ENCODE data around the gene LBHD2.

LBHD2 gene

DNA sequence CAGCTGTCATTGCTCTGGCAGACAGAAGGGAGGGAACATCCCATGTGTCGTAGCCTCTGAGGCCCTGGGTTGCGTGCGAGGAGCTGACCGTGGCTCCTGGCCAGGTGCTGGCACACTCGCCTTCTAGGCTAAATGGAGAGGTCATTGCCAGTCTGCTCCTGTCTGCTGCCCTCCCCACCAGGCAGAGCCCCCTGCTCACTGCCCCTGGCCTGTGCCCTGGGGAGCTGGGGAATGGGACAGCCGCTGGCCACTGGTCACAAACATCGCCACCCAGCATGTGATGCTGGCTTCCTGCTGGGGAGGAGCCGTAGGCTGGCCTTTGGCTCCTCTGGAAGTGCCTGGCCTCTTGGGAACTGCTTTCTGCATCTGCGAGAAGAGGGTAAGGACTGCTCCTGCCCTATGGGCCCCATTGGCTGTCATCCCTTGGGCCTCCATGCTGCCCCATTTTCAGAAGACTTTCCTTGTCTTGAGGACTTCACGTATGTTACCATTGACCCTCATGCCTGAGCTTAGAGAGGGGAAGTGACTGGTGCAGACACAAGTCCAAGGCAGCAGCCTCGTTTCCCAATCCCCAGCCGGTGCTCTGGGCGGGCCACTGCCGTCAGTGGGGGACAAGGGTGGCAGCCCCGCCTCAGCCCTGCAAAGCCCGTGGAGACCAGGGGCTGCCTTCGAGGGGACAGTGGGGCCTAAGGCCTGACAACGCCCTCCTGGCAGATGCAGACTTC, 37.3 kb downstream of the LBHD2 start:
- DNase-seq, result no peak

DNA sequence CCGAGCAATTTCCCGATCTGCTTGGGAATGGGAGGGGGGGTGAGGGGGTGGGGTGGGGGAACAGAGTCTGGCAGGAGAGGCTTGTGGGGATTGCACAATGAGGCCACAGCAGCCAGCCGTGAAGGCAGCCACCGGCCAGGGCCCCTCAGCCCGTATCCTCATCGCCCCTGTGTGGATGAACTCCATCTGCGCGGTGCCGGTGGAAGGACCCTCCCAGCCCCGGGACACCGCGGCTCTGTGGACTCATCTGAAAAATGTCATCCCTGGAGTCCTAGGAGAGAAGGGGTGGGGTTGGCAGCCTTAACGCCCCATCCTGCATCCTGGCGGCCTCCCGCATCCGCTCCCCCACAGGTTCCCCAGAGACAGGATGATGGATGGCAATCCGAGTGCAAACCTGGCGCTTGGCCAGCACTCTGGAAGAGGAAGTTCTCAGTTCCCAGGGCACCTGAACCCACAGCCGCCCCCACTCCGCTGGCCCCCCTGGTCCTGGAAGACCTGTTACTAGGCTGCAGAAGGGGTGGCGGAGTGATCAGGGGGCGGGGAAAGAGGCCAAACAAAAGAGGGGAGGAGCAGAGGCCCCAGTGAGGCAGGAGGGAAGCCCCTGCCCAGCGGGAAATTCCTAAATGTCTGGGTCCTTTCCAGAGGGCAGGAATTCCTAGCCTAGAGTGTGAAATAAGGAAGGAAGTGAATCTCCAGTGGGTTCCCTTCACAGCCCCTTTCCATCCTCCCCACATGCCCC, 38.0 kb downstream of the LBHD2 start:
- DNase-seq, result peak; percentile 97

DNA sequence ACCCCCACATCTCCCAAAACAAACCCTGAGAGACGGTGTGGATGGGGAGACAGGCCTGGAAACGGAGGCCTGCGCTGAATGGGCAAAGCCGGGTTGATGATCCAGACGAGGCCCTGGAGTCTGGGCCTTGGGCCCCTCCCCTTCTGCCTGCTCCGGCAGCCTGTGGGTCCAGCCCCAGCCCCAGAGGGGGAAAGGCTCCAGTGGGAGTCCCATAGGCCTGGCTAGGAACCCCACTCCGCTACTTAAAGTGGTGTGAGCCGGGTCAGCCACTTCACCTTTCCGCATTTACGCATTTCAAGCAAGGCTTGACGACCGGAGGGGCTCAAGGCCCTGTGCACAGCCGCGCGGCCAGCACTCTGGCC, 38.6 kb downstream of the LBHD2 start:
- peak; percentile 70 for DNase-seq

- peak; percentile 54 for DNase-seq
These were observed 39.1 kb downstream of the LBHD2 start, which contains the start of gene TNFAIP2 for GRCh38 chr14:103122947-103123633. Gene TNFAIP2, plus strand, starts transcription at chr14:103123461. Its CDS starts 2,997 bp downstream, at chr14:103126458.

DNA sequence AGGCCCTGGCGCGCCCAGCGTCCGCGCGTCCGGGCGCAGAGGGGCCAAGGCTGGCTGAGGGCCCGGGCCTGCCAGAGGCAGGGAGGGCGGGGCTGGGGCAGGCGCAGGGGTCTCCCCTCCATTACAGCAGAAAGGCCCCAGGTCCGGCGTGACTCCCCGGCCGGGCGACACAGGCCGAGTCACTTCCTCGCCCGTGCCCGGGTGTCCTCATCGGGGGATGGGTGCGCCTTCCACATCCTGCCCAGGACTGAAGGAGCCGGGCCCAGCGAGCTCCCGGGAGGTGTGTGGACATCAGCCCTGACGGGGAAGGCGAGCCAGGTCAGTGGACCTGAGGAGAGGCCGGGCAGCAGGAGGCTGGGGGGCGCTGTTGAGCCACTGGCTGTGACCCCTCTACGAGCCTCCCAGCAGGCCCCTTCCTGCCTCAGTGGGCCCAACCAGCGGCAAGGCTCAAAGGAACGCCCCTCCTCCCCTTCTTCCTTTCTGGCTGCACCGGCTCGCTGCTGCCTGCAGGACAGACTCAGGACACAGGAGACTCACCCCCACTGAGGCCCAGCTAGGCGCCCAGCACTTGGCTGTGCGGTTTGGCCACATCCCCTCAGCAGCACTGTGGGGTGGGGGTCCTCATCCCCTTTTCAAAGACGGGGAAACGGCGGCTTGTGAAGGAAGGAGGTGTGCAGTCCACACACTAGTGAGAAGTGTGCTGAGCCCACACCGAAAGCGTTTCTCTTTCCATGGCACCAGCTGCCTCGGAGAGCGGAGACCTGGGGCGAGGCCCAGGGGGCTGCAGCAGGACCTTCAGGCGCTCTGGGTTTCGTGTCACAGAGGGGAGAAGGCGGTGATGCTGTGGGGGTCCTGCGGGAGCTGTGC, 39.9 kb downstream of the LBHD2 start:
- DNase-seq, result no peak

- no peak for DNase-seq
These were observed 40.5 kb downstream of the LBHD2 start for GRCh38 chr14:103124501-103125001.

DNA sequence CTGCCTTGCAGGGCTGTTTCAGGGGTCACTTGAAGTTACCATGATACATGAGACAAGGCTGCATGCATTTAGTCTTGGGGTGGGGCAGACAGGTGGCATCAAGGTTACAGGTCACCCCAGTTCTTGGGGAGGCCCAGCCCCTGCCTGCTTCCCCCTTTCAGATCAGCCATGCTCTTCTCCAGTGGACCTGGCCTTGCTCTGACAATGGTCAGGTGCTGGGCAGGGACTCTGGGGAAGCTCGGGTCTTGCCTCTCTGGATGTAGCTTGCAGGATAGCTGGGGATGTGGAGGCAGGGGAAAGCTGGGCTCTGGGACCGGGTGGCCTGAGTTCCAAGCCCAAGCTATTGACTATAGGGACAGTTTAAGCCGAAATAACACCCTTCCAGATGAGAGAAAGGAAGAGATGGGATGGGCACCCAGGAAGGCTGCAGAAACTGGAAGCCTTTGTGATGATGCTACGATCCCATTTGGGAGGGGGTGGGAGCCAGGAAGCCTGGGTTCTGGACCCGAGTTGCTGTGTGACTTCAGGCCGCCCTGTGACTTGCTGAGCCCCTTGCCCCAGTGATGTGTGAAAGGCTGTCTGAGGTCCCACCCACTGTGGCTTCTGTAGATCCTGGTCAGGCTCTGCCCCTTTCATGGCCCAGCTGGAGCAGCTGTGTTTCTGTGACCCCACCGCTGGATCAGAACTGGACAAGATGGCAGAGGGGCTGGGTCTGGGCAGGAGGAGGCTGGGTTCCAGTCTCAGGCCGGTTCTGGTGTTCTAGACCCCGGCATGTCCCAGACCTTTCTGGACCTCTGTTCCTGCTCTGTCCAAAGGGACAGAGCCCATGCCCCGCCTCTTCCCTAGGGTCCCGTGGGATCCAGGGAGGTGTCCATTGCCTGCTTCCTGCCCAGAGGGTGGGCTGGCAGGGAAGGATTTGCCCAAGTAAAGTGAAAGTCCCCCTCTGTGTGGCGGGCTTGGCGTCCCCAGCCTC, 41.4 kb downstream of the LBHD2 start:
- no peak for DNase-seq

- no peak for DNase-seq
These were observed 42.3 kb downstream of the LBHD2 start for GRCh38 chr14:103126088-103126872.

DNA sequence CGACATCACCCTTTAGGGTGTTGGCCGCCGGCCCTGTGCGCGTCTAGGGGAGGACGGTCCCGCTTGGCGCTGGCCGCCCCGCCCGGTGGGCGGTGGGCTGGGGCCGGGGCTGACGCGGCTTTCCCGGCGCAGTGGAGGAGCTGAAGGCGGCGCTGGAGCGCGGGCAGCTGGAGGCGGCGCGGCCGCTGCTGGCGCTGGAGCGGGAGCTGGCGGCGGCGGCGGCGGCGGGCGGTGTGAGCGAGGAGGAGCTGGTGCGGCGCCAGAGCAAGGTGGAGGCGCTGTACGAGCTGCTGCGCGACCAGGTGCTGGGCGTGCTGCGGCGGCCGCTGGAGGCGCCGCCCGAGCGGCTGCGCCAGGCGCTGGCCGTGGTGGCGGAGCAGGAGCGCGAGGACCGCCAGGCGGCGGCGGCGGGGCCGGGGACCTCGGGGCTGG, 42.9 kb downstream of the LBHD2 start:
- DNase-seq, result peak; percentile 89

GRCh38 chr14:103127356-103127755, 43.3 kb downstream of the LBHD2 start:
- no peak for DNase-seq

- DNase-seq, result no peak
These were observed 44.0 kb downstream of the LBHD2 start for GRCh38 chr14:103127861-103128598.

GRCh38 chr14:103128631-103129300, 44.8 kb downstream of the LBHD2 start:
- DNase-seq, result no peak

DNA sequence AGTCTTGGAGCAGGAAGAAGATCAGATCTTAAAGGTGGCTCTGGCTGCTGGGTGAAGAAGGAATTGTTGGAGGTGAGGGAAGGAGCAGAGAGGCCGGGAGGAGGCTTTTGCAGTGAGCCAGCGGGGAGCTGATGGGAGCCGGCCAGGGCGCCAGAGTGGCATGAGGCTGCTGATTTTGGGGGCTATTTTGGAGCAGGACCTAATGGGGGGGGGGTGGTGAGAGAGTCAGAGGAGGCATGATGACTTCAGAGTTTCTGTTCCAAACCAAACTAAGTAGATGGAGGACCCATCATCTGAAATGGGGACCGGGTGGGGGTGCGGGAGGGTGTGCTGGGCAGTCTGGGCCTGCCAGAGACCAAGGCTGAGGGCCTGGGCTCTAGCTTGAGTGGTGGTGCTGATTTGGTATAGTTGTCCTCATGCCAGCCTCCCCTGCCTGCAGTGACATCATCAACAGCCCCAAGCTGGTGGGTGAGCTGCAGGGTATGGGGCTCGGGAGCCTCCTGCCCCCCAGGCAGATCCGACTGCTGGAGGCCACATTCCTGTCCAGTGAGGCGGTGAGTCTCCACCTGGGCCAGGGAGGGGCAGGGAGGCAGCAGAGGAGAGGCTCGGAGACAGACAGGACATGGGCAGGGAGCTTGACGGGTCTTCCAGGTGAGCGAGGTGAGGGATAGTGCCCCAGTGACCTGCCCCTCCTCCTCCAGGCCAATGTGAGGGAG, 45.4 kb downstream of the LBHD2 start:
- DNase-seq, result no peak

GRCh38 chr14:103130017-103130764, 46.2 kb downstream of the LBHD2 start:
- no peak for DNase-seq

- DNase-seq, result no peak
These were observed 47.0 kb downstream of the LBHD2 start for GRCh38 chr14:103130965-103131364.

- DNase-seq, result no peak
These were observed 47.6 kb downstream of the LBHD2 start for GRCh38 chr14:103131580-103131979.

DNA sequence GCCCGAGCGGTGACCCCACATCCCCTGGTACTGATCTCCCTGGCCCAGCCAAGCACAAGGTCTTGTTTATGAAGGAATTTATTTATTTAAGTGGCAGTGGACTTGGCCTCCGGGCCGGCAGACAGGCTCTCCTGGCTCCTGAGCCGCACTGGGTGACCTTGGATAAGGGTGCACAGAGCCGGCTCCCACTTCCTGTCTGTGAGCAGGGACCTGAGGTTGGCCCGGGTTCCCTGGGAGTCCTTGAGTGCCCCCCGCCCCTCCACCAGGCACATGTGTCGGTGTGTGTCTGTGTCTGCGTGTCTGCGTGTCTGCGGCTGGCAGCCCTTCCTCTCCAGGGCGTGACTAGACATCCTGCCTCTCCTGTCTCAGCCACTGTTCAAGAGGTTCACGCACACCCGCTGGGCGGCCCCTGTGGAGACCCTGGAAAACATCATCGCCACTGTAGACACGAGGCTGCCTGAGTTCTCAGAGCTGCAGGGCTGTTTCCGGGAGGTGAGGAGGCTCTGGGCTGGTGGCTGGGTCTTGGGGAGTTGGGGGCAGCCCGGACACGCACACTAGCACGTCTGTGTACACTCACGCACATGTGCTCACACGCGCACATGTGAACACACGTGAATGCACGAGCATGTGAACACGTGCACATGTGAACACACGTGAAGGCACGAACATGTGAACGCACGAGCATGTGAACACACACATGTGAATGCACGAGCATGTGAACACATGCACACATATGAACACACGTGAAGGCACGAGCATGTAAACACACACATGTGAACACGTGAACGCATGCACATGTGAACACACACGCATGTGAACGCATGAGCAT, 48.6 kb downstream of the LBHD2 start:
- no peak for DNase-seq

All from NCI-H69 (cell line).